Mesenchymal stem cell (in vitro differentiated cells and primary cell): Measurements from ENCODE around the gene ACAP1.

Source experiments
- DNase-seq: peaks from one replicate; pipeline ENCODE4 v3.0.0-alpha.2; 2013
- H2AFZ ChIP-seq: one replicate; pipeline ENCODE4 v1.6.1; 2013; ENCODE audit warnings: low read depth, mild to moderate bottlenecking, control low read depth, inconsistent platforms, low read length, moderate library complexity
- H2AK5ac ChIP-seq: 2 replicates; pipeline ENCODE4 v1.6.1; 2013; ENCODE audit warnings: low read length, moderate library complexity, mild to moderate bottlenecking, inconsistent platforms; ENCODE audit not compliant: severe bottlenecking
- H2BK120ac ChIP-seq: one replicate; pipeline ENCODE4 v1.6.1; 2013; ENCODE audit warnings: low read depth, mild to moderate bottlenecking, inconsistent platforms, low read length, moderate library complexity
- H2BK12ac ChIP-seq, 2 experiments: one replicate each; pipeline ENCODE4 v1.6.1; 2013; ENCODE audit warnings: inconsistent platforms in 2 of 2, low read length in 2 of 2, mild to moderate bottlenecking in 2 of 2, moderate library complexity in 2 of 2, control low read depth in 1 of 2
- H2BK15ac ChIP-seq: one replicate; pipeline ENCODE4 v1.6.1; 2013; ENCODE audit warnings: mild to moderate bottlenecking, low read depth, inconsistent platforms; ENCODE audit not compliant: poor library complexity, severe bottlenecking
- H2BK5ac ChIP-seq: 2 replicates; pipeline ENCODE4 v1.6.1; 2013; ENCODE audit warnings: low read depth, mild to moderate bottlenecking, low read length, control low read depth, inconsistent platforms; ENCODE audit not compliant: poor library complexity, severe bottlenecking
- H3K14ac ChIP-seq, 2 experiments: one replicate each; pipeline ENCODE4 v1.6.1; 2013; ENCODE audit warnings: inconsistent platforms in 2 of 2, low read length in 2 of 2, control low read depth in 1 of 2, mild to moderate bottlenecking in 1 of 2, moderate library complexity in 1 of 2
- H3K18ac ChIP-seq, 2 experiments: one replicate each; pipeline ENCODE4 v1.6.1; 2013; ENCODE audit warnings: inconsistent platforms in 2 of 2, low read length in 2 of 2, control low read depth in 1 of 2, low read depth in 1 of 2, mild to moderate bottlenecking in 1 of 2
- H3K23ac ChIP-seq, 2 experiments: one replicate each; pipeline ENCODE4 v1.6.1; 2013; ENCODE audit warnings: inconsistent platforms in 2 of 2, low read length in 2 of 2, mild to moderate bottlenecking in 2 of 2, moderate library complexity in 2 of 2, control low read depth in 1 of 2
- H3K27ac ChIP-seq: 2 replicates; pipeline ENCODE4 v1.5.1; 2013; ENCODE audit warnings: mild to moderate bottlenecking, moderate library complexity, low read length, control low read depth, inconsistent platforms; ENCODE audit not compliant: poor library complexity, severe bottlenecking
- H3K27me3 ChIP-seq, 2 experiments: 2 replicates each; pipeline versions ENCODE4 v1.6.1 to v1.7.0; 2013; ENCODE audit warnings: low read length in 2 of 2, mild to moderate bottlenecking in 2 of 2, moderate library complexity in 2 of 2, control low read depth in 1 of 2, inconsistent platforms in 1 of 2; ENCODE audit not compliant: control insufficient read depth in 1 of 2, insufficient read depth in 1 of 2
- H3K36me3 ChIP-seq, 2 experiments: 2 replicates each; pipeline versions ENCODE4 v1.6.1 to v1.7.0; 2013; ENCODE audit warnings: low read length in 2 of 2, control low read depth in 1 of 2, inconsistent platforms in 1 of 2, low read depth in 1 of 2, mild to moderate bottlenecking in 1 of 2; ENCODE audit not compliant: insufficient read depth in 2 of 2, control insufficient read depth in 1 of 2
- H3K4ac ChIP-seq, 2 experiments: one replicate each; pipeline ENCODE4 v1.6.1; 2013; ENCODE audit warnings: inconsistent platforms in 2 of 2, low read length in 2 of 2, mild to moderate bottlenecking in 2 of 2, moderate library complexity in 2 of 2, control low read depth in 1 of 2, low read depth in 1 of 2
- H3K4me1 ChIP-seq: 2 replicates; pipeline ENCODE4 v1.6.1; 2013; ENCODE audit warnings: low read depth, low read length, control low read depth; ENCODE audit not compliant: control insufficient read depth, insufficient read depth
- H3K4me2 ChIP-seq: 2 replicates; pipeline ENCODE4 v1.6.1; 2013; ENCODE audit warnings: low read length, mild to moderate bottlenecking, inconsistent platforms; ENCODE audit not compliant: poor library complexity, severe bottlenecking
- H3K4me3 ChIP-seq, 2 experiments: 2 replicates each; pipeline versions ENCODE4 v1.5.1 to v1.7.0; 2013; ENCODE audit warnings: low read length in 2 of 2, mild to moderate bottlenecking in 2 of 2, control low read depth in 1 of 2, low read depth in 1 of 2; ENCODE audit not compliant: insufficient read depth in 1 of 2
- H3K79me1 ChIP-seq: replicated peaks from 2 replicates; pipeline ENCODE4 v1.6.1; 2013; ENCODE audit warnings: mild to moderate bottlenecking, control low read depth, low read length, inconsistent platforms; ENCODE audit not compliant: poor library complexity, severe bottlenecking
- H3K9ac ChIP-seq: 2 replicates; pipeline ENCODE4 v1.7.0; 2013; ENCODE audit warnings: mild to moderate bottlenecking, low read length, moderate library complexity
- H3K9me3 ChIP-seq: 2 replicates; pipeline ENCODE4 v1.7.0; 2013; ENCODE audit warnings: mild to moderate bottlenecking, low read length; ENCODE audit not compliant: control insufficient read depth
- H4K8ac ChIP-seq: one replicate; pipeline ENCODE4 v1.6.1; 2013; ENCODE audit warnings: inconsistent platforms, mild to moderate bottlenecking, low read length, moderate library complexity
- H4K91ac ChIP-seq: one replicate; pipeline ENCODE4 v1.6.1; 2013; ENCODE audit warnings: mild to moderate bottlenecking, low read length, inconsistent platforms
- WGBS: methylation state at CpG from one replicate; pipeline ENCODE4 v1.1.7; 2013; ENCODE audit warnings: mixed read lengths; 5-methylcytosine and 5-hydroxymethylcytosine counted together

The ACAP1 gene

GRCh38 chr17:7313890-7314718, 22.2 kb upstream of the ACAP1 start:
- Histone ChIP-seq H4K91ac (no peak overlapping the region), H3K9me3 (no peaks in the 10 kb centered on the region), H3K14ac (no peak overlapping the region), H3K4me2 (peak overlapping the region; percentile 31), H4K8ac (no peak overlapping the region), H3K9ac (peak overlapping the region; percentile 91), H3K4me1 (peaks cover 20% of the 10 kb centered on the region), H3K27me3 (no peaks in the 10 kb centered on the region), H3K79me1 (peaks cover 12% of the 10 kb centered on the region), H2BK15ac (no peak overlapping the region), H3K36me3 (peaks cover 73 to 78% of the 10 kb centered on the region in 2 experiments), H2BK12ac (no peak overlapping the region), H2AFZ (no peak overlapping the region), H2BK120ac (no peak overlapping the region), H3K4me3 (peak overlapping the region; percentile 77 to 95), H3K4ac (no peak overlapping the region), H3K27ac (no peak overlapping the region), H2BK5ac (no peak overlapping the region), H2AK5ac (no peak overlapping the region), H3K18ac (no peak overlapping the region), H3K23ac (no peak overlapping the region)
- 39% methylated on average over 6 of the region's 9 CpGs for WGBS
- DNase-seq = peak; percentile 34

- no peak within 1 kb of the TSS for H2BK12ac ChIP-seq
- peak within 1 kb of the TSS; percentile 63 for H2BK5ac ChIP-seq
- no peaks in the 10 kb centered on the region for H3K9me3 ChIP-seq
- peaks cover 15% of the 10 kb centered on the region for H3K4me1 ChIP-seq
- H3K4me2 ChIP-seq = peak within 1 kb of the TSS; percentile 76
- peak within 1 kb of the TSS; percentile 78 for H2BK15ac ChIP-seq
- peaks cover 12% of the 10 kb centered on the region for H3K79me1 ChIP-seq
- H3K23ac ChIP-seq = peak within 1 kb of the TSS; percentile 24 to 65
- DNase-seq = peak; percentile 80
- H3K4ac ChIP-seq = peak within 1 kb of the TSS; percentile 92 to 97
- peak within 1 kb of the TSS; percentile 98 for H4K8ac ChIP-seq
- H3K27me3 ChIP-seq = no peaks in the 10 kb centered on the region
- peak within 1 kb of the TSS; percentile 88 for H4K91ac ChIP-seq
- peak within 1 kb of the TSS; percentile 62 for H3K27ac ChIP-seq
- H3K4me3 ChIP-seq = peak within 1 kb of the TSS; percentile 77 to 95
- H3K14ac ChIP-seq = peak within 1 kb of the TSS in 1 of 2 experiments; percentile 21
- under 1% methylated on average over 72 of the region's 95 CpGs for WGBS
- H3K36me3 ChIP-seq = peaks cover 69 to 73% of the 10 kb centered on the region in 2 experiments
- peak within 1 kb of the TSS; percentile 65 for H2AFZ ChIP-seq
- peak within 1 kb of the TSS; percentile 85 to 86 for H3K18ac ChIP-seq
- peak within 1 kb of the TSS; percentile 50 for H2AK5ac ChIP-seq
- H2BK120ac ChIP-seq = peak within 1 kb of the TSS; percentile 57
- H3K9ac ChIP-seq = peak within 1 kb of the TSS; percentile 91
Measured at GRCh38 chr17:7314719-7315569, 21.4 kb upstream of the ACAP1 start, which contains the start of gene GPS2. TSS of gene GPS2 (minus strand) at chr17:7315360. CDS start at chr17:7315052, 308 bp downstream.

GRCh38 chr17:7315570-7316235, 20.6 kb upstream of the ACAP1 start:
- Histone ChIP-seq H3K27me3 (no peaks in the 10 kb centered on the region), H3K27ac (peak overlapping the region; percentile 62), H3K23ac (peak overlapping the region in 1 of 2 experiments; percentile 65), H3K36me3 (peaks cover 73 to 74% of the 10 kb centered on the region in 2 experiments), H2BK120ac (peak overlapping the region; percentile 57), H3K9ac (peak overlapping the region; percentile 91), H3K14ac (peak overlapping the region in 1 of 2 experiments; percentile 21), H2AK5ac (peak overlapping the region; percentile 50), H2BK15ac (peak overlapping the region; percentile 78), H2BK5ac (peak overlapping the region; percentile 63), H3K9me3 (no peaks in the 10 kb centered on the region), H3K18ac (peak overlapping the region; percentile 85 to 86), H3K4me3 (peak overlapping the region; percentile 77 to 95), H2AFZ (peak overlapping the region; percentile 65), H3K79me1 (peaks cover 12% of the 10 kb centered on the region), H2BK12ac (no peak overlapping the region), H4K8ac (peak overlapping the region; percentile 98), H3K4me1 (peaks cover 15% of the 10 kb centered on the region), H3K4ac (peak overlapping the region; percentile 92 to 97), H4K91ac (peak overlapping the region; percentile 88), H3K4me2 (peak overlapping the region; percentile 76)
- WGBS = 66% methylated on average over 30 of the region's 30 CpGs
- no peak for DNase-seq
